GM21526 (cell line): ENCODE results near the gene RANBP1.

Experiments
- ATAC-seq: cut with Tn5 transposase; IDR thresholded peaks from one replicate; pipeline ENCODE4 v1.9.1; 2021; ENCODE audit warnings: moderate library complexity; ENCODE audit not compliant: unreplicated experiment, low FRiP score

Gene RANBP1

DNA sequence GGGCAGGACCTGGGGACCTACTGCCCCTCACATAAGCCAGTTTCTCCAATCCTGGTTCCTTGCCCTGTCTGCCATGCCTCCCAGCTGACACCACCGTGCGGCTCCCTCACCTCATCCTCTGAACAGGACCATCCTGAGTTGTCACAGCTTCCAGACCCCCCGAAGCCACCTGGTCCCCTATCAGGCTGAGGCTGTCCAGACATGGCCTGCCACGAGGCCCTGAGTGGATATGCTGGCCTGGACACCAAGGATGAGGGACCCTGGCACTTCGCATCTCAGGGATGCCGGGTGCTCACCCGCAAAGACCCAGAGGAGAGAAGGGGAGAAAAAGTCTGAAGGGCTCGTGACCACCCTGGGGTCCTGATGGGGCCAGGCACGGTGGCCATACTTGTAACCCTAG is 50.8 kb downstream of the RANBP1 start:
- no peak for ATAC-seq

DNA sequence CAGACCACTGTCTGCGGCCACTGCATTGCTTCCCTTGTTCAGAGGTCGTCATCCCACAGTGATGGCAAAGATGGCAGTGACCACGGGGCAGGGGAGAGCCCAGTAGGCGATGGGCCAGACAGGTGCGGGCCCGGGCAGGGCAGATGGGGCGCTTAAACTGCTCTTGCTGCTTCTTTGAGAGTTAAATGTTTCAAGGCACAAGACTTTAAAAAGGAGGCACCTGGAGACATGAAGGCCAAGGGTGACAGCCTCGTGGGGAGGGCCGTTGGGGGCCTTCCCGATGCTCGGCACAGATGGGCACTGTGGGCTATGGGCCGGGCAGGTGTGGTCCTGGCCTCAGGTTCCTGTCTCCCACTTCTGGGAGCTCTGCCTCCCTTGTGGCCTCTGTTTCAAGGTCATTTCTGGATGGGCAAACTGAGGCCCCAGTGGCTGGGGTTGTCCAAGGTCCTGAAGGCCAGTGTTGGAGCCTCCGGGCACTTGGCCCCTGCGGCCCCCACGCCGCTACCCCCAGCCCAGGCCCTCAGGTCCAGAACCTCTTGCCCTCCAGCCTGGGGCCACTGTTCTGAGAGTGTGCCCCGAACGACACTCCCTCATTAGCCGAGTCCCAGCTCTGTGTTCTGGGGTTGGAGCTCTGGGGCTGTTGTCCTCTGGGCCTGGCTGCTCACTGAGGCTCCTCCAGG is 51.9 kb downstream of the RANBP1 start:
- ATAC-seq: no peak

DNA sequence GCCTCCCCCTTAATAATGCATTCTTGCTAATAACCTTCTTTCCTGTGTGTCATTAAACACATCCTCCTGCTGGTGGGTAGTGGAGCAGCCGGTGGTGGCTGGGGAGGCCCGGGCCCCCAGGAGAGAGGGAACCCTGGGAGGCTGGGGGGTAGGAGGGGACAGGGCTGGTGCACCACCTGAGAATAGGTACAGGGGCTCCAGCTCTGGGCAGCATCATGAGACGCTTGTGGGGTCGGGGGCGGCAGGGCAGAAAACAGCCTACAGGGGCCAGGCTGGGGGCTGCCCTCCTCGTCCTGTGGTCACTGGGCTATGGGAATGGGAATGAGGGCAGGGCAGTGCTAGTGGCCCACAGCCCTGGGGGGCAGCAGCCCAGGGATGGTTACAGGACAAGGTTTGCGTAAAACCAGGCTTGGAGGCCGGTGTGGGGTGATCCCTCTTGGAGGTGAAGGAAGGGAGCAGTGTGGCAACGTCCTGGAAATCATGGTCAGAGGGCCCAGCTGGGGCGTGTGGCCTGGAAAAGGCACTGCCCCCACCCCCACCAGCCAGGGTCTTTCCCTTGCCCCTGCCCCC is 53.4 kb downstream of the RANBP1 start:
- no peak for ATAC-seq

DNA sequence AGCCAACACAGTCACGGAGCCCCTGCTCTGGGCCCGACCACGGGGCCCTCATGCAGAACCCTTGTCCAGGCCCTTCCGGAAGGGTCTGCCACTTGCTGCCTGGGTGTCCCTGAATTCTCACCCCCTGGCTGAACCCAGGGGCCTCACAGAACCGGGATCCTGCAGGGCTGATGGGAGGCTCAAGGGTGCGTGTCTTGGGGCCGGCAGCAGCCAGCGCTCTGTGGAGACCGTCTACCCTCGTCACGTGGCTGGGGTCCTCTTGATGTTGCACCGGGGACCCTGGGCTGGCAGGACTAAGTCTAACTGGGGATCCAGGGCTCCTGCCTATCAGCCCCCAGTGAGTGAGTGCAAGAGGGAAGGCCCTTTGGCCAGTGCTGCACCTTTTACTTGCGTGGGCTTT is 54.3 kb downstream of the RANBP1 start:
- ATAC-seq: no peak

DNA sequence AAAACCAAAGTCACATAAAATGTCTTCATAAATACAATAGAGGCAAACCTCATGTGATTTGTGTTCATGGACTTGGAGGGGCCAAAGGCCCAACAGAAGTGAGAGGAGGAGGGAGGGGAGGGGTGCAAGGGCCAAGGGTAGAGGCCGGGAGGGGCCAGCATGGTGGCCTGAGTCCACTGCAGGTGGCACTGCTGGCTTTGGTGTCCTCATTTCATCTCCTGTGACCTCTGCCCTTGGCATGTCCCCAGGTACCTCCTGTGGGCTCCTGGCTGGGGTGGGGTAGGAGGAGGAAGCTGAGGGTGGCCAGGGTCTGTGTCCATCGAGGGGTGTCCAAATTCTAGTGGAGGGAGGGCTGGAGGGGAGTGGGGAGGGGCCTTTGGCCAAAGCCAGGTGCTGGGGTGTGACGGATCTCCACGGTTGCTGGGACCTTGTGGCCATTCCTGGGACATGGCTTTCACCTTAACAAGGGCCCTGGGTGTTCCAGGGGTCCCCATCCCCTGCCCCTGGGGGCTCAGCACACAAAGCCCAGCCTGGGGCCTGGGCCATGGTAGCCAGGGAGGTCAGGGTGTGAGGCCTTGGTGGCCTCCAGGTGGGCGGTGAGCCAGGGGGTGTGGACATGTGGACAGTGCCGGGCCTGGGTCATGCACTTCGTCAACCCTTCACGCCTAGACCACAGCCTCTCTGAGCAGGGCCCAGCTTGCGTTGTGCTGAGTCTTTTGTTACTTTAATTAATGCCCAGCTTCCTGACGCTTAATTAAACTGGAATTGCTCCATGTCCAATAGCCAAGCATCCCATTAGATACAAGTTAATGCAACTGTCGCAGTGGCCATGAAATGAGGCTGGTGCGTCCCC is 55.6 kb downstream of the RANBP1 start:
- no peak for ATAC-seq

DNA sequence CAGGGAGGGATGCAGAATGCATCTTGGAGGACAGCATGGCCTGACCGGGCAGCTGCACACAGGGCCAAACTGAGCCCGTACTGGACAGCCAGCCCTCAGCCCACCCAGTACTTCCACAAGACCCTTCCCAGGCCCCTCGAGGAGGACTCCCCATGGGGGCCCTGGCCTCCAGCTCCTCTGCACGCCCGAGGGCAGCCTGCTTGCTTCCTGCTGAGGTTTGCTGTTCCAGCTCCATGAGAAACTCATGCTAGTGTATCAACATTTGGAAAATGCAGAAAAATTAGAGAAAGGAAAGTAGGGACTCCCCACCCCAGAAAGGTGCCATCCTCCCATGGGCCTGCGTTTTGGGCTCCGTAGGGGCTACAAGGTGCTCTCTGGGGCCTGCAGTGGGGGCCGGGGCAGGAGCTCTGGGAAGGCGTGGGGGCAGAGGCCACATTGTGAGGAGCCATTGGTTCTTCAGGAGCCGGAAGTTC is 56.3 kb downstream of the RANBP1 start:
- no peak for ATAC-seq

DNA sequence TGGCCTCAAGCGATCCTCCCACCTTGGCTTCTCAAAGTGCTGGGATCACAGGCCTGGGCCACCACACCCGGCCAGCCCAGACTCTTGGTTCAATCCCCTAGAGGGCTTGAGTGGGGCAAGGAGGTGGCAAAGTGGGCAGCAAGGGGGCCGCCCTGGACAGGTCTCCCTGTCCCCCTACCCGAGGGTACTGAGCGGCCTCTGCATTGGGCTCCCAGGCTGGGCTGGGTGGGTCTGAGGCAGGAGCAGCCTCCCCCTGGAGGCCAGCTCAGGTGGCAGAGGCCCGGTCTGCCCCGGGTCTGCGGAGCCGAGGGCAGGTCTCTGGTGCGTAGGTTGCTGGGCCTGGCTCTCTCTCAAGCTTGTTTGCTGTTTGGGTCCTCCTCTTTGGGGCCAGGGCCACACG is 57.3 kb downstream of the RANBP1 start:
- ATAC-seq: no peak

DNA sequence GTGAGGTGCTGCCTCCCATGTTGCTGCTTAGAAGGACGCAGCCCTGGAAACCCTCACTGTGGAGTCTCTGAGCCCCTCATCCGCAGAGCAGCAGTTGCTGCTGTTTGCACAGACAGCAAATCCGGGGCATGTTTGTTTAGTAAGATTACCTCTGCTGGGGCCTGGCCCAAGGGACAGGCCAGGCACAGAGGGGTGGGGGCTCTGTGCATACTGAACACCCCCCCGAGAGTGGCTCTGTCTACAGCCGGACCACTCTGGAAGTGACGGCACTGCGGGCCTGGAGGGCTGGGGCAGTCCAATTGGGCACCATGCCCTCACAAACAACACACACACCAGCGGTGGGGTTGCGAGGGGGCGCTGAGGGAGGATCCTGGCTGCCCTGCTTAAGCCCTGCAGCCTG is 57.9 kb downstream of the RANBP1 start:
- ATAC-seq: no peak

DNA sequence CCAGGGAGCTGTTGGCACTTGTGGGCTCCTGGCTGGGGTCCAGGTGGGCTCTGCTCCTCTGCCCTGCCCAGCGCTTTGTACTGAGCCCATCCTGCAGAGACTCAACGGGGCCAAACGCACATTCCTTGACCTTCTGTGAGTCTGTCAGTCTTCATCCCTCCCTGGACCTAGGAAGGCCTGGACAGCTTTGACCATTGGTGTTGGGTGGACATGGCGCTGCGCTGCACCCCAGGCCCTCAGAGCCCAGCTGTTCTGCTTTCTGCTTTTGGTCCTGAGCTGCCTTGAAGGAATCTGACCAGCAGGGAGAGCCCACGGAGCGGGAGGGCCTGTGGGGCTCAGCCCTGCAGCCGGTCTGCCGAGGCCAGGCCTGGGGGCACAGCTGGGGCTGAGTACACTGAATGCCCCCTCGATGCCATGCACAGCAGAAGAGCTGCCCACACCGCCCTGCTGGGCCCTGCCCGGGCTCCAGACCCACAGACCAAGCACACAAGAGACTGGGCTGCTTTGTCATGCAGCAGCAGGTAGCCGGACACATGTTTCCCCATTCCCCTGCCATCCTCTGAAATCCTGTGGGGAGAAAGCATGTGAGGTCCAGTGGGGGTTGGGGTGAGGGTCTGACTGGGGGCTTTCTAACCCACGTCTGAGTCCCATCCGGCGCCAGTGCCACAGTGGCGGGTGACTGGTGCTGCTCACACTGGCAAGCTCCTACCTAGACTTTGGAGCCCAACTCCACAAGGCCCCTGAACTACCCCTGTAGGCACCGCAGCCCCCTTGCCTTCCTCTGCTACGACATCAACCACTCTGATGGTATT is 59.1 kb downstream of the RANBP1 start:
- no peak for ATAC-seq

DNA sequence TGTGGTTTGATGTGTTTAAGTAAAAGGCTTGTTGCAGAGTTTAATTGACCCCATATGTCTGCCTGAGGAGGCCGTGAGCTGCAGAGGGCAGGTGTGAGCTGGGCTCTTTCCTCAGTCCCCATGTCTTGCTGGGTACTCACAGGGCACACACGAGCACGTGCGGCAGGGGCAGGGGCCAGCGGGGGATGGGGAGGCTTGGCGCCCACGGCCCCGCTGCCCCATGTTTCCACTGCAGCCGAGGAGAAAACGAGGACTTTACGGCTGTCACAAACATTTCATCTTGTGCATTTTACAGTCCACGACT is 59.6 kb downstream of the RANBP1 start:
- no peak for ATAC-seq

DNA sequence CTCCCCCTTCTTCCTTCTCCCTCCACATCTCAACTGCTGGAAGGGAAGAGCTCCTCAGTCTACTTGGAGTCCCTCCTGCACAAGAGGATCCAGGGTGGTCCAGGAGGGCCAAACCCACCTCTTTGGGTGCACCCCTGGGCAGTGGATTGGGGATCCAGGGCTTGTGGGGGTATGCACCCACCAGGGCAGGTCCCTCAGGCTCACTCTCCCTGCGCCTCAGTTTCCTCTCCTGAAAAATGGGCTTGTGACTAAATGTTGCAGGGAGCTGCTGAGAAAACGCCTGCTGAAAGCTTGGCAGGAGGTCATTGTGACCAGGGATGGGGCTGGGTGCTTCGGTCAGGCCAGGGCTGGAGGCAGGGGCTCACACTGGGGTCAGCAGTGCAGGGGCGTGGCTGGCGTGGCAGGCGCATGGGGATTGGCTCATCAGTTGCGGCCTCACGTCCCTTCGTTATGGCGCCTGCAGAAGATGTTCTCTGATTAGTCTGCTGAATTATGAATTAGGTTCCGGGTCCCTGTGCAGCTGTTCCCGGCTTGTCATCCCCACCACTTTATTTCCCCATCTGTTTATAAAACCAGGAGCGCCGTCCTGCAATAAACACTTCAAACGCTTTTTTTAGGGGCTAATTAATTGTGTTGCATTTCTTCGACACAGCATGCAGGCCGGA is 60.6 kb downstream of the RANBP1 start:
- ATAC-seq: no peak
